Memory B cell (primary cell): ENCODE results near the gene GCFC2.
"Not testable (repeated sequence)": the region's sequence is repeated elsewhere in the genome, so short reads cannot be mapped to it uniquely, and the experiment has no call there.

Experiments
- ATAC-seq: fragments of 150-1000 bp; cut with Tn5 transposase; 2 replicates; pipeline ENCODE4 v1.10.0; 2021; ENCODE audit warnings: low read depth, mild to moderate bottlenecking, moderate library complexity
- DNase-seq, 2 donors: peaks; one replicate each; pipeline ENCODE4 v3.0.0; 2022; ENCODE audit warnings: low spot score in 2 of 2
- H3K27ac Mint-ChIP-seq: one replicate; pipeline ENCODE4 v1.8.0; 2022; ENCODE audit warnings: mild to moderate bottlenecking, moderate library complexity, mixed read lengths
- H3K27me3 Mint-ChIP-seq: one replicate; pipeline ENCODE4 v1.8.0; 2022; ENCODE audit warnings: mixed read lengths
- H3K36me3 Mint-ChIP-seq: one replicate; pipeline ENCODE4 v1.8.0; 2022; ENCODE audit warnings: mild to moderate bottlenecking, mixed read lengths
- H3K4me1 Mint-ChIP-seq: one replicate; pipeline ENCODE4 v1.8.0; 2022; ENCODE audit warnings: mixed read lengths
- H3K4me3 Mint-ChIP-seq: one replicate; pipeline ENCODE4 v1.8.0; 2022; ENCODE audit warnings: mild to moderate bottlenecking, moderate library complexity, mixed read lengths
- H3K9me3 Mint-ChIP-seq: one replicate; pipeline ENCODE4 v1.8.0; 2022; ENCODE audit warnings: mixed read lengths

The GCFC2 gene

DNA sequence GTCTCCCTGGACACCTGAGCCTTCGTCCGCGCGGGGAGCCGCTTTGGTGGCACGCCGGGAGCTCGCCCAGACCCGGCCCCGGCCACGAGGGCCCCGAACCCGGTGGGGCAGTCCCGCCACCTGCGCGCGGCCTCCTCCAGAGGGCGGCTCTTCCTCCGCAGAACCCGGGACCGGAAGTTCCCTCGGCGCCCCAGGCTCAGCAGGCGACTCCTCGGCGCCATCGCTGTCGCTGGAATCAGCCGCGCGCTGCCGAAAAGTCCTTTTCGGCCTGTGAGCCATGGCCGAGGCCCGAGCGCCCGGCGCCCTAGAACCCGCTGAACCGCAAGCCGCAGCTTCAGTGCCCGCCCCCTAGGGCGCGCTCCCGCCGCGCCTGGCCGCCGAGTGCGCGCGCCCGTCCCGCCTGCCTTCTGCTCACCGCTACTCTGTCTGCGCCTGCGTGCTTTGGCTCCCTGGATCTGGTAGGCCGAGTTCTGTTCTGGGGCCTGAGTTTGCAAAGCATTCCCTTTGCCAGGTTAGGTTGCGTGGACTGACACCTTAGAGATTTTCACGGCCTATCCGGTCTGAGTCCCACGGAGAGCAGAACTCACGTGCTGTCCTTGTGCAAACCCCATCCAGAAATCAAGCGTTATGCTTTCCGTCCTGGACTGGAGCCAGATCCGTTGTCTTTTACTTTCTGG, at the start of gene GCFC2:
TSS of gene GCFC2 (minus strand) at position 339 of the 677 bp plus-strand sequence. CDS start at position 279, 60 bp downstream.
- peak; percentile 74 to 82 for DNase-seq
- no peaks in the 10 kb centered on the region for H3K9me3 Mint-ChIP-seq
- peaks cover 4% of the 10 kb centered on the region for H3K36me3 Mint-ChIP-seq

DNA sequence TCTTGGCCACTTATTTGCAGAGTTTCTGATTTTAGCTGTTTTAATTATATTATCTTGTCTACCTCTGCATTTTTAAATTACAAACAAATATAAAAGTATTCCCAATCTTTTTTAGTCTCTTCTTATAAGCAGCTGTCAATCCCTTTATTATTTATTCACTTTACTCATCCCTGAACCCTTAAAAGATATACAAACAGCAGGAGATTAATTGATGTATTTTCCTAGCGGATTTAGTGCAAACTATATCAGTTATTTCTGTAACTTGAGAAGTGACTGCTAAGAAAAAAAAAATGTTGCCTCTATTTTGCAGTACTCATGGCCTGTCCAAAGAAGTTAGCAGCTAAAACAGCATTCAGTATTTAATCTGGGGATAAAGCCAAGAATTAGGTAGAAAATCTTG, 42.1 kb upstream of the GCFC2 start:
- H3K36me3 Mint-ChIP-seq = no peaks in the 10 kb centered on the region
- H3K4me3 Mint-ChIP-seq = no peak overlapping the region
- H3K27ac Mint-ChIP-seq = no peak overlapping the region
- ATAC-seq (no peak), DNase-seq (no peak)
- H3K27me3 Mint-ChIP-seq = peaks cover 4% of the 10 kb centered on the region
- H3K4me1 Mint-ChIP-seq = no peaks in the 10 kb centered on the region
- no peaks in the 10 kb centered on the region for H3K9me3 Mint-ChIP-seq

More for the DNA sequence above, at the start of gene GCFC2:
- no peaks in the 10 kb centered on the region for H3K27me3 Mint-ChIP-seq
- H3K4me3 Mint-ChIP-seq = peak within 1 kb of the TSS; percentile 93
- peak within 1 kb of the TSS; percentile 96 for H3K27ac Mint-ChIP-seq
- peaks cover 9% of the 10 kb centered on the region for H3K4me1 Mint-ChIP-seq
- peak; percentile 89 for ATAC-seq

GRCh38 chr2:75751824-75752468, 41.2 kb upstream of the GCFC2 start:
- Mint-ChIP-seq H3K4me3 (no peak overlapping the region), H3K36me3 (no peaks in the 10 kb centered on the region), H3K27me3 (peaks cover 4% of the 10 kb centered on the region), H3K9me3 (no peaks in the 10 kb centered on the region), H3K27ac (no peak overlapping the region), H3K4me1 (no peaks in the 10 kb centered on the region)
- ATAC-seq (no peak), DNase-seq (no peak)

DNA sequence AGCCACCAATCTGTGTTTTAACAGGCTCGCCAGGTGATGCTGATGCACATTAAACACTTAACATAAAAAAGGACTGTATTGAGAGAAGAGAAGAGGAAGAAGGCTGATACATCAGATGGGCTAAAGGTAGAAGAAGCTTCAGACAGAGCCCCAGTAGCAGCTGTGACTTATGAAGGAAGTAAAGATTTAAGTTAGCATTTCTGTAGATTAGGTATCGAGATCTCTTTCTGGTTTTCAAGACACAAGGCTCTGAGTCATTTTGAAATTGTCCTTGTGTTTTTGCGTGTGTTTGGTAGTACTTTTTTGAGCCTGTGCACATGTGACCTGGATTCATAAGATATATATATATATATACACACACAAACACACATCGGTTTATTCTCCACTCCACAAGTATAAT, 40.6 kb upstream of the GCFC2 start:
- Mint-ChIP-seq H3K4me1 (no peaks in the 10 kb centered on the region), H3K4me3 (no peak overlapping the region), H3K27me3 (peaks cover 4% of the 10 kb centered on the region), H3K9me3 (no peaks in the 10 kb centered on the region), H3K27ac (no peak overlapping the region), H3K36me3 (no peaks in the 10 kb centered on the region)
- no peak for DNase-seq
- no peak for ATAC-seq

- Mint-ChIP-seq H3K36me3 (peaks cover 2% of the 10 kb centered on the region), H3K9me3 (peaks cover 5% of the 10 kb centered on the region)
These were observed 27.2 kb upstream of the GCFC2 start for GRCh38 chr2:75737961-75738360.

DNA sequence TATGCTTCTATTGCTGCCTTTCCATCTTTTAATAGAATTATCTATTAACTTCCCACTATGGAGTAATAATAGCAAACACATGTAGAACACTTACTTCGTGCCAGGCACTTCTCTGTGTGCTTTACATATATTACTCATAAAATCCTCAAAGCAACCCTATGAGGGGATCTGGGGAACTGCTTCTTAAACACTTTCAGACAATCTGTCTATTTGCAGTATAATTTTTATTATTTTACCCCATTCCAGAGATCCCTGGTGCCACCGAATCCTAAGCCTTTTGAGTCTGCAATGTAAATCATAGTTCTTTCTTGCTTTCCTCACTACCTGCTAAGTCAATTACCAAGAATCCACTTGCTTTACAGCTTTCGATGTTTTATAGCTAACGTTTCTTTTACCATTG, 25.6 kb upstream of the GCFC2 start:
- H3K9me3 Mint-ChIP-seq = no peaks in the 10 kb centered on the region
- no peaks in the 10 kb centered on the region for H3K4me1 Mint-ChIP-seq
- no peak overlapping the region for H3K4me3 Mint-ChIP-seq
- H3K27ac Mint-ChIP-seq = no peak overlapping the region
- no peak for ATAC-seq
- peaks cover 8% of the 10 kb centered on the region for H3K27me3 Mint-ChIP-seq
- no peaks in the 10 kb centered on the region for H3K36me3 Mint-ChIP-seq
- DNase-seq = no peak

More at GRCh38 chr2:75737961-75738360, 27.2 kb upstream of the GCFC2 start:
- ATAC-seq = no peak
- H3K4me1 Mint-ChIP-seq = no peaks in the 10 kb centered on the region
- DNase-seq = no peak
- H3K4me3 Mint-ChIP-seq = no peak overlapping the region
- peaks cover 7% of the 10 kb centered on the region for H3K27me3 Mint-ChIP-seq
- no peak overlapping the region for H3K27ac Mint-ChIP-seq

DNA sequence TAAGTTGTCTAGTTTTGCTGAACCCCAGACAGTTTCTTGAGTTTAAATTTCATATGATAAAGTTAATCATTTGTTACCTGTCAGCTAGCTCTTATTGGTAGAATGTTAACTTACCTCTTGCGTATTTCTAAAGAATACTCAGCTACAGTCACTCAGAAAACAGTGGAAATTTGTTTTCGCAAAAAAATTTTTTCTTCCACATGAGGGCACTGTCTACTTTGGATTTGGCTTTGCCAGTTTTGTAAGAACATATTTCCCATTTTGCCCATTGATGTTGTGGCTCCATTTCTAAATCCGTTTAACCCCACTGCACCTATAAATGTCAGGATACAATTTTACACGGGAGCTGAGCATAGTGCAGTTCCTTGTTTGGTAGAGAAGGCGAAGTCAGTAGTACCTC, 19.1 kb upstream of the GCFC2 start:
- no peaks in the 10 kb centered on the region for H3K4me1 Mint-ChIP-seq
- no peak overlapping the region for H3K27ac Mint-ChIP-seq
- peaks cover 3% of the 10 kb centered on the region for H3K27me3 Mint-ChIP-seq
- ATAC-seq (no peak), DNase-seq (no peak)
- H3K36me3 Mint-ChIP-seq = no peaks in the 10 kb centered on the region
- no peaks in the 10 kb centered on the region for H3K9me3 Mint-ChIP-seq
- no peak overlapping the region for H3K4me3 Mint-ChIP-seq

DNA sequence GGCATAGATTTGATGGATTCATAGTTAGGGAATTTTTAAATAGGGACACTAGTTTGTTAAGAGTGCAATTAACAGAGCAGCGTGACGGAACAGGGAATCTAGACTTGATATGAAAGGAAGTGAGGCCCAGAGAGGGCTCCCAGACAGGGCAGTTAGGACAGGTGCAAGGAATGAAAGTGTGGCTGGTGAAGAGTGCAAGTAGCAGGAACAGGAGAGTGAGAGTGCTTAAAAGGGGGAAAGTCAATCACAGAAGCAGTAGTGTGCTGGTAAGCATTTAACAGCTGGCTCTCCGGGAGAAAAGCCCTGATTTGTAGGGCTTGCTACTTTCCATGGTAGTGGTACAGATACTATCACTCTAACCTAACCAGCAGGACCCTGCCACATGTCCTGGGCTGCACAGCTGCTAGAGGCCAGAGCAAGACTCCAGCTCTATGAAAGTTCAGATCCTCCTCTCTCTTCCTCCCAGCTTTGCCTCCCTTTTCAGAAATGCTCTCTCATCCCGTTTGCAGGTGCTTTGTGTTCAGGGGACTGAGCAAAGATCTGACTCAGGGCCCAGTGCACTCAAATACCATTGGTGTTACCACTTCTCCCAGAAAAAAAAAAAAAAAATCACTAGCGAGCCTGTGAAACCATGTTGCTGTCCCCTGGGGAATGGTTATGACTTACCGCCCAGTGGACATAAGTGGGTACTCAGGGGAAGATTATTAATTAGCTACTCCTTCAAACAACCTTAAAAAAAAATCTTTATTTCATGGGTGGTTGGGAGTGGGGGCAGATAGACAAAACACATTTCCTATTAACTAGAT, 18.1 kb upstream of the GCFC2 start:
- no peak overlapping the region for H3K27ac Mint-ChIP-seq
- no peaks in the 10 kb centered on the region for H3K36me3 Mint-ChIP-seq
- DNase-seq = no peak
- no peaks in the 10 kb centered on the region for H3K9me3 Mint-ChIP-seq
- H3K4me3 Mint-ChIP-seq = no peak overlapping the region
- H3K4me1 Mint-ChIP-seq = no peaks in the 10 kb centered on the region
- no peak for ATAC-seq
- peaks cover 6% of the 10 kb centered on the region for H3K27me3 Mint-ChIP-seq

GRCh38 chr2:75722687-75723086, 12.0 kb upstream of the GCFC2 start:
- Mint-ChIP-seq H3K9me3 (no peaks in the 10 kb centered on the region), H3K27me3 (peaks cover 10% of the 10 kb centered on the region), H3K27ac (no peak overlapping the region), H3K36me3 (peaks cover 2% of the 10 kb centered on the region), H3K4me1 (no peaks in the 10 kb centered on the region), H3K4me3 (no peak overlapping the region)
- DNase-seq (no peak), ATAC-seq (no peak)

DNA sequence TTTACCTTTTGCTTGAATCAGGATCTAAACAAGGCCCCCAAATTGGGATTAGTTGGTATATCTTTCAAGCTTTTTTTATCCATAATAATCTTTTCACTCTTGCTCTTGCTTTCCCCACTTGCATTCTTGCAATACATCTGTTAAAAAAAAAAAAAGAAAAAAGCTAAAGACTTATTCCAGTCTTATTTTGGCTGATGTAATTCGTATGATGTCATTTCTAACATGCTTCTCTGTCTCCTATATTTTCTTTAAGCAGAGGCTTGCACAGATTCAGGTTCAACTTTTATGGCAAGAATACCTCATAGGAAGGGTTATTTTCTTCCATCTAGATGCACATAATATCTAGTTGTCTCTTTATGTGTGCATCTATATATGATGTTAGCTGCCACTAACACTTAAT, 9.8 kb upstream of the GCFC2 start:
- H3K36me3 Mint-ChIP-seq = peaks cover 2% of the 10 kb centered on the region
- no peak overlapping the region for H3K27ac Mint-ChIP-seq
- no peak overlapping the region for H3K4me3 Mint-ChIP-seq
- ATAC-seq = no peak
- H3K9me3 Mint-ChIP-seq = no peaks in the 10 kb centered on the region
- H3K27me3 Mint-ChIP-seq = peaks cover 8% of the 10 kb centered on the region
- DNase-seq = no peak
- H3K4me1 Mint-ChIP-seq = no peaks in the 10 kb centered on the region

GRCh38 chr2:75719616-75720015, 8.9 kb upstream of the GCFC2 start:
- DNase-seq = no peak
- Mint-ChIP-seq H3K9me3 (no peaks in the 10 kb centered on the region), H3K36me3 (peaks cover 2% of the 10 kb centered on the region), H3K4me1 (no peaks in the 10 kb centered on the region), H3K27ac (no peak overlapping the region), H3K27me3 (peaks cover 8% of the 10 kb centered on the region), H3K4me3 (no peak overlapping the region)
- ATAC-seq = no peak

GRCh38 chr2:75716406-75716805, 5.7 kb upstream of the GCFC2 start:
- no peak overlapping the region for H3K27ac Mint-ChIP-seq
- H3K9me3 Mint-ChIP-seq = no peaks in the 10 kb centered on the region
- H3K4me3 Mint-ChIP-seq = no peak overlapping the region
- no peaks in the 10 kb centered on the region for H3K27me3 Mint-ChIP-seq
- DNase-seq = no peak
- peaks cover 2% of the 10 kb centered on the region for H3K36me3 Mint-ChIP-seq
- ATAC-seq = no peak
- H3K4me1 Mint-ChIP-seq = no peaks in the 10 kb centered on the region

DNA sequence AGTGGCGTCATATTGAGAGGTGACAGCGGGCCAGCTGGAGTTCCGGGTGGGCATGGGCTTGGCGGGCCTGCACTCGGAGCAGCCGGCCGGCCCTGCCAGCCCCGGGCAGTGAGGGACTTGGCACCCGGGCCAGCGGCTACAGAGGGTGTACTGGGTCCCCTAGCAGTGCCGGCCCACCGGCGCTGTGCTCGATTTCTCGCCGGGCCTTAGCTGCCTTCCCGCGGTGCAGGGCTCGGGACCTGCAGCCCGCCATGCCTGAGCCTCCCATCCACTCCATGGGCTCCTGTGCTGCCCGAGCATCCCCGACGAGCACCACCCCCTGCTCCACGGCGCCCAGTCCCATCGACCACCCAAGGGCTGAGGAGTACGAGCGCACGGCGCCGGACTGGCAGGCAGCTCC, 875 bp upstream of the GCFC2 start:
- not testable (repeated sequence) for H3K4me1 Mint-ChIP-seq, H3K27me3 Mint-ChIP-seq, DNase-seq, H3K9me3 Mint-ChIP-seq, ATAC-seq, H3K36me3 Mint-ChIP-seq
- H3K4me3 Mint-ChIP-seq = peak overlapping the region; percentile 41
- peak overlapping the region; percentile 96 for H3K27ac Mint-ChIP-seq

- H3K27ac Mint-ChIP-seq = peak overlapping the region; percentile 96
- H3K27me3 Mint-ChIP-seq = no peaks in the 10 kb centered on the region
These were observed 517 bp downstream of the GCFC2 start for GRCh38 chr2:75710220-75710576.

More at GRCh38 chr2:75710220-75710576, 517 bp downstream of the GCFC2 start:
- H3K9me3 Mint-ChIP-seq = no peaks in the 10 kb centered on the region
- DNase-seq = no peak
- peaks cover 5% of the 10 kb centered on the region for H3K36me3 Mint-ChIP-seq
- H3K4me1 Mint-ChIP-seq = peaks cover 9% of the 10 kb centered on the region
- H3K4me3 Mint-ChIP-seq = peak overlapping the region; percentile 93
- peak; percentile 28 for ATAC-seq
